Activated T-helper 17 cell treated with anti-CD3 and anti-CD28 coated beads, Interleukin-2, amount 50 U/mL, for 72 hours (primary cell): ENCODE data around the gene CHML. TPM values are rescaled to one million over a fixed set of nuclear protein-coding genes. Genes with fewer than 3 reads are reported as not detected.
"Not testable (repeated sequence)": the region's sequence is repeated elsewhere in the genome, so short reads cannot be mapped to it uniquely, and the experiment has no call there.

Source experiments
- ATAC-seq: fragments of 150-1000 bp; cut with Tn5 transposase; replicated peaks from 2 replicates; pipeline ENCODE4 v1.10.0; 2021; ENCODE audit warnings: mild to moderate bottlenecking, moderate library complexity
- H3K27ac Mint-ChIP-seq: one replicate; pipeline ENCODE4 v1.8.0; 2022; ENCODE audit warnings: mixed read lengths
- H3K27me3 Mint-ChIP-seq: one replicate; pipeline ENCODE4 v1.8.0; 2022; ENCODE audit warnings: mixed read lengths
- H3K36me3 Mint-ChIP-seq: one replicate; pipeline ENCODE4 v1.8.0; 2022; ENCODE audit warnings: low read depth, mild to moderate bottlenecking, mixed read lengths
- H3K4me1 Mint-ChIP-seq: one replicate; pipeline ENCODE4 v1.8.0; 2022; ENCODE audit warnings: mixed read lengths
- H3K4me3 Mint-ChIP-seq: one replicate; pipeline ENCODE4 v1.8.0; 2022; ENCODE audit warnings: mild to moderate bottlenecking, mixed read lengths
- H3K9me3 Mint-ChIP-seq: one replicate; pipeline ENCODE4 v1.8.0; 2022; ENCODE audit warnings: mixed read lengths
- total RNA-seq, 2 donors: library from RNA; stranded (reverse); gene quantifications; one replicate each; pipeline ENCODE4 v1.2.3, GENCODE V29; 2022

Gene CHML
- 10 to 100 TPM in 1 of 2 donors, 1 to 10 TPM in 1; 8.9 to 13.4 TPM for total RNA-seq

GRCh38 chr1:241640149-241640866 is at the start of gene CHML, which contains the start of gene OPN3:
TSS of gene CHML (minus strand) at chr1:241640369. CDS start at chr1:241635766, 4,603 bp downstream.
TSS of gene OPN3 (minus strand) at chr1:241640369. CDS start at chr1:241640254, 115 bp downstream.
- Mint-ChIP-seq H3K36me3 (peaks cover 27% of the 10 kb centered on the region), H3K27me3 (no peaks in the 10 kb centered on the region), H3K4me3 (peak within 1 kb of the TSS; percentile 83), H3K9me3 (peaks cover 4% of the 10 kb centered on the region), H3K27ac (peak within 1 kb of the TSS; percentile 60), H3K4me1 (peaks cover 25% of the 10 kb centered on the region)
- peak; percentile 97 for ATAC-seq

- Mint-ChIP-seq H3K9me3 (no peaks in the 10 kb centered on the region), H3K36me3 (no peaks in the 10 kb centered on the region), H3K27me3 (no peaks in the 10 kb centered on the region), H3K4me3 (no peak overlapping the region), H3K27ac (no peak overlapping the region), H3K4me1 (no peaks in the 10 kb centered on the region)
- ATAC-seq: no peak
These were observed 48.8 kb upstream of the CHML start for GRCh38 chr1:241688940-241689368.

- no peaks in the 10 kb centered on the region for H3K4me1 Mint-ChIP-seq
- no peak overlapping the region for H3K27ac Mint-ChIP-seq
- no peak overlapping the region for H3K4me3 Mint-ChIP-seq
- H3K36me3 Mint-ChIP-seq: no peaks in the 10 kb centered on the region
- H3K27me3 Mint-ChIP-seq: peaks cover 4% of the 10 kb centered on the region
- no peaks in the 10 kb centered on the region for H3K9me3 Mint-ChIP-seq
- no peak for ATAC-seq
These were observed 43.9 kb upstream of the CHML start for GRCh38 chr1:241684108-241684507.

DNA sequence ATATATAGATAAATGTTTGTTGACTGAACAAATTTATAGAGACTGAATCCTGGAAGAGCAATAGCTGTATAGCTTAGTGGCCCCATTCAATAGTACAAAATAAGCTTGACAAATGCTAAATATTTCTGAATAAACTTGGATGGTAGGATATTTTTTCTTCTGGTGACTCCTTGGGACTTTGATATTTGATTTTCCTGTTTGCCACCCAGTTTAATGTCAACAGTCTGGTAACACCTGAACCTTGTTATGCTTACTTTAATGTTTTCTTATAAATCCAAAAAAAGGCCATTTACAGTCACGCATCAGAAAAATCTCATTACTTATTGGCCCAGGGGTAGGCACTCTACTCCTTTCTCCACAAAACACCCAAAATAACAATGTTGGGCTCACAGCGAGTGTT is 42.8 kb upstream of the CHML start:
- H3K4me1 Mint-ChIP-seq: peaks cover under 1% of the 10 kb centered on the region

GRCh38 chr1:241681861-241682448 is 41.8 kb upstream of the CHML start:
- H3K4me3 Mint-ChIP-seq, H3K27ac Mint-ChIP-seq, H3K27me3 Mint-ChIP-seq, ATAC-seq, H3K36me3 Mint-ChIP-seq, H3K9me3 Mint-ChIP-seq, H3K4me1 Mint-ChIP-seq: not testable (repeated sequence)

More for the DNA sequence above, 42.8 kb upstream of the CHML start:
- H3K9me3 Mint-ChIP-seq: no peaks in the 10 kb centered on the region
- no peak overlapping the region for H3K27ac Mint-ChIP-seq
- no peak overlapping the region for H3K4me3 Mint-ChIP-seq
- ATAC-seq: no peak
- peaks cover 4% of the 10 kb centered on the region for H3K27me3 Mint-ChIP-seq
- H3K36me3 Mint-ChIP-seq: no peaks in the 10 kb centered on the region

DNA sequence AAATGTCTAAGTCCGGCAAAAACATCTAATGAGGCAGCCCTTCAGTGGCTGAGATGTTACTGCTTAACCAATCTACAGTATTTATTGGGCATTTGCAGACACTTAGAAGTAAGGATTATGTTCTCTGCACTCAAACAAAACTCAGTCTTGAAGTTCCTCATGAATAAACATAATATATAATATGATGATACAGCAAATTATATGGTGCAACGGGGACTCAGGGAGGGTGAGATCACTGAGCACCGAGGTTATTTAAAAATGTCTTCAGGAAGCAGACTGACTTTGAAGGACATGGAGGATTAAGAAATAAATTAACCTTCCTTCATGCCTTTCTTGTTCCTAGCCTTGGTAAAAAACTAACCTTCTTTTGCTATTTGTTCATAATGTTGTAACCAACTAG is 39.8 kb upstream of the CHML start:
- peaks cover 4% of the 10 kb centered on the region for H3K27me3 Mint-ChIP-seq
- H3K36me3 Mint-ChIP-seq: no peaks in the 10 kb centered on the region
- H3K27ac Mint-ChIP-seq: no peak overlapping the region
- ATAC-seq: no peak
- no peak overlapping the region for H3K4me3 Mint-ChIP-seq
- H3K9me3 Mint-ChIP-seq: no peaks in the 10 kb centered on the region
- peaks cover 8% of the 10 kb centered on the region for H3K4me1 Mint-ChIP-seq

DNA sequence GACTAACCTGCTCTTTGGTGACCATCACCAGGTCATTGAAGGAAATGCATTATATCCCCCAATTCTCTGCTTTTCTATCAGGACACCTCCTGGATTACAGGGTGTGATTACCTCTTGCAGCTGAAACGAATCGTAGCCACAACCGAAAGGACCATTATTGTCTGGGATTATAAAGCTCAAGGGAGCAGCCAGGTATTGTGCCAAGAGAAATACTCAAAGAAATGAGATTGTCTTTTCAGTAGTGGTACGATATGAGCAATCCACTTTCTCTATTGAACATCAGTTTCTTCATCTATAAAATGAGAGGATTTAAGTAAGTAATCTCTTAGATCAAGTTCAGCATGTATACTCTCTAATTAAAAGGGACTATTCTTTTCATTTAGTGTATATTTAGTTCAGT is 39.2 kb upstream of the CHML start:
- Mint-ChIP-seq H3K4me1 (peaks cover 8% of the 10 kb centered on the region), H3K4me3 (no peak overlapping the region), H3K27ac (no peak overlapping the region), H3K27me3 (peaks cover 4% of the 10 kb centered on the region), H3K9me3 (no peaks in the 10 kb centered on the region), H3K36me3 (no peaks in the 10 kb centered on the region)
- no peak for ATAC-seq

DNA sequence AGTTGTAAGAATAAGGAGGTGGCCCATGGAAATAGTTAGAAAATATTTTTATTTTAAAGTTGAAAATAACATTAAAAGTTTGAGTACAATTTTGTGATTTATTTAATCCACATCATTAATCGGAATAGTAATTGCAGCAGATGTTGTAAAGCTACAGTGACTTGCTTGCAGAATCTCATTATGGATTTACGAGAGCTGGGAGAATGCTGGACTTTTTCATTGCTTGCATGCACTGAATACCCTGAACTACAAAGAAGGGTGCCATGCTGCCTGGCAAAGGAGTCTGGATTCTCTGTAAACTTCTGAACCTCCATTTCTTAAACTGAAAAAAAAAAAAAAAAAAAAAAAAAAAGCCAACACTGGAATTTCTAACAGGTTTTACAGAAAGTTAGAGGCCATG is 38.4 kb upstream of the CHML start:
- Mint-ChIP-seq H3K4me1 (peaks cover 8% of the 10 kb centered on the region), H3K36me3 (no peaks in the 10 kb centered on the region), H3K4me3 (no peak overlapping the region), H3K27me3 (peaks cover 4% of the 10 kb centered on the region), H3K27ac (no peak overlapping the region), H3K9me3 (no peaks in the 10 kb centered on the region)
- no peak for ATAC-seq

DNA sequence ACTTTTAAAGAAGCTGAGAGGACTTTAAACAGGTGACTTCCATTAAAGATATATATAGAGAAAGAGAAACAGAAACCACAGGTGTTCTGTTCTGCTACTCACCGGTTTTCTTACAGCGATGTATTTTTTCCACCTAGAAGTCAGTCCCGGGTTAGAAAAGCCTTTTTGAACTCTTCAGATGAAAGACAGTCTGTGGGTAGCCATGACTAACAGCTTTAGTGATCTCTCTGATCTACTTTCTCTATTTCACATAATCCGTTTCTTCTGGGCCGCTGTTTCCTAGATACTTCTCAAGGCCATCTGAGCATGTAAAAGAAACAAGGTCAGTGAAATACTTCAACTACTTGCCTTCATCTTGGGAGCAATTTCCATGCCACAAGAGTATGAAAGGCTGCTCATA is 37.0 kb upstream of the CHML start:
- Mint-ChIP-seq H3K4me1 (peaks cover 8% of the 10 kb centered on the region), H3K27ac (peak overlapping the region; percentile 60), H3K4me3 (peak overlapping the region; percentile 70), H3K36me3 (no peaks in the 10 kb centered on the region), H3K9me3 (no peaks in the 10 kb centered on the region), H3K27me3 (peaks cover 9% of the 10 kb centered on the region)
- ATAC-seq: peak; percentile 98

DNA sequence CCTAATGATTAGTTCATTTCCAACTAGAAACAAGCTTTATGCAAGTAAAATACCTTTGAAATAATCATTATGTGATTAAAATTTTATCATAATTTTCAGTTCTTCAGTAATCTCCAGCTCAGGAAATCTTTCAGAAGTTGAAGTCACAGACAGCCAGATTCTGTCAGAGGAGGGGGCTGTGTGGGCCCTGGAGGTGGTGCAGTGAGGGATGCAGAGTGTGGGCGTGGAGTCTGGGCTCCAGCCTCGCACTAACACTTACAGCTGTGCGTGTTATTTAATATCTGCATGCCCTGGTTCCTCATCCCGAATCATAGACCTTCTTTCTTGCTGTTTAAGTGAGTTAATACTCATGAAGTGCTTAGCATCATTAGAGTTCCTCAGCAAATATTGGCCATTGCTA is 35.8 kb upstream of the CHML start:
- no peak for ATAC-seq
- no peak overlapping the region for H3K27ac Mint-ChIP-seq
- H3K4me3 Mint-ChIP-seq: no peak overlapping the region
- no peaks in the 10 kb centered on the region for H3K36me3 Mint-ChIP-seq
- H3K4me1 Mint-ChIP-seq: peaks cover 8% of the 10 kb centered on the region
- no peaks in the 10 kb centered on the region for H3K9me3 Mint-ChIP-seq
- H3K27me3 Mint-ChIP-seq: peaks cover 9% of the 10 kb centered on the region

DNA sequence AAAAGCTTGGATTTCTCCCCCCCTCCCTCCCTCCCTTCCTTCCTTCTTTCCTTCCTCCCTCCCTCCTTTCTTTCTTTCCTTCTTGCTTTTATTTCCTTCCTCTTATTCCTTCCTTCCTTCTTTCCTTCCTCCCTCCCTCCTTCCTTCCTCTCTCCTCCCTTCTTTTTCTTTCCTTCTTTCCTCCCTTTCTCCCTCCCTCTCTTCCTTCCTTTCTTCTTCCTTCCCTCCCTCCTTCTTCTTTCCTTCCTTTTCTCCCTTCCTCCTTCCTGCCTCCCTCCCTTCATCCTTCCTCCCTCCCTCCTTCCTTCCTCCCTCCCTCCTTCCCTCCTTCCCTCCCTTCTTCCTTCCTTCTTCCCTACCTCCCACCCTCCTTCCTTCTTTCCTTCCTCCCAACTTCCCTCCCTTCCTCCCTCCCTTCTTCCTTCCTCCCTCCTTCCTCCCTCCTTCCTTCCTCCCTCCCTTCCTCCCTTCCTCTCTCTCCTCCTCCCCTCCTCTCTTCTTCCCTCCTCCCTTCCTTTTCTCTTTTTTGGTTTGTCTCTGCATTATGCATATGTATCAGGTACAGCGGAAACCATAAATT is 34.7 kb upstream of the CHML start:
- no peak overlapping the region for H3K27ac Mint-ChIP-seq
- peaks cover 5% of the 10 kb centered on the region for H3K27me3 Mint-ChIP-seq
- no peak overlapping the region for H3K4me3 Mint-ChIP-seq
- no peaks in the 10 kb centered on the region for H3K36me3 Mint-ChIP-seq
- H3K9me3 Mint-ChIP-seq: no peaks in the 10 kb centered on the region
- ATAC-seq: no peak
- H3K4me1 Mint-ChIP-seq: peaks cover 8% of the 10 kb centered on the region

- H3K4me1 Mint-ChIP-seq: peaks cover under 1% of the 10 kb centered on the region
- no peak overlapping the region for H3K27ac Mint-ChIP-seq
- H3K36me3 Mint-ChIP-seq: no peaks in the 10 kb centered on the region
- H3K9me3 Mint-ChIP-seq: no peaks in the 10 kb centered on the region
- no peak for ATAC-seq
- no peak overlapping the region for H3K4me3 Mint-ChIP-seq
- peaks cover 9% of the 10 kb centered on the region for H3K27me3 Mint-ChIP-seq
These were observed 32.1 kb upstream of the CHML start for GRCh38 chr1:241672301-241672700.

DNA sequence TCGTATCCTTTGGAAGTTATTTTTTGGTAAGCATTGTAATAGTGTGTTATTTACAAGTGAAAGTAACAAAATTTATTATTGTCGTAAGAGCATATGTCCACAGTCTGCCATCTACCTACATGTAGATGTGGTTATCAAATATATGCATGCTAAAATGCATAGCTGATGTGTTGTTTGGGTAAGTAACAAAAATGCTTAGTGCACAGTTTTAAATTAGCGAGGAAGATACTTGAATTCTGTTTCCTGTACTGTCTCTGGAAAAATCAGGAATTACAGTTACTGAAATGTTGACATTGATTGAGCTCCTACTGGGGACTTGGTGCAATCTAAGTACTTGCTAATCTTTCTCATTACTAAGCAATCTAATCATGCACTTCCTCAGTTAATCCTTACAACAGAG is 26.2 kb upstream of the CHML start:
- H3K4me1 Mint-ChIP-seq: no peaks in the 10 kb centered on the region
- no peak for ATAC-seq
- no peaks in the 10 kb centered on the region for H3K9me3 Mint-ChIP-seq
- no peaks in the 10 kb centered on the region for H3K36me3 Mint-ChIP-seq
- H3K4me3 Mint-ChIP-seq: no peak overlapping the region
- H3K27me3 Mint-ChIP-seq: peaks cover 4% of the 10 kb centered on the region
- H3K27ac Mint-ChIP-seq: no peak overlapping the region

DNA sequence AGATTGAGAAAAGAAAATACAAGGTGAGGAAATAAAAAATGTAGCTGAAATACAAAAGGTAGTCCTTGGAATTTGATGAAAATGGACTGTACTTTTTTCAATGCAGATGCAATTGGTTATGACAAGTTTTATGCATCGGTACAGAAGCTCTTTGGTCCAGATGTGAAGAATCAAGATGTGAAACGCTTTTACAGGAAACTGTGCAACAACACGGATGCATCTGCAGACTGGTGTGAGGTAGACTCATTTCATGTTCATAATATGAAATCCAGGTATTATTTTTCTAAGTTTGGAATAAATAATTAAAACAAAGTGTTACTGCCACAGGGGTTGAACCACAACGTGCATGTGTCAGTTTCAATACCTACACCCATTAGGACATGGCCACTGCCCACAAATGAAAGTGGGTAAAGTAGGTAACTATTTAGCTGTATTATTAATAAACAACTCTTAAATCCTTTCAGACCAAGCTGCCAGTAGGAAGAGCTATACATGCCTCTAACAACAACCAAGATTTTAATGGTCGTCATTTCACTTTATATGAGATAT is 20.3 kb upstream of the CHML start:
- H3K27ac Mint-ChIP-seq: no peak overlapping the region
- ATAC-seq: no peak
- no peaks in the 10 kb centered on the region for H3K9me3 Mint-ChIP-seq
- H3K27me3 Mint-ChIP-seq: peaks cover 3% of the 10 kb centered on the region
- H3K36me3 Mint-ChIP-seq: no peaks in the 10 kb centered on the region
- no peak overlapping the region for H3K4me3 Mint-ChIP-seq
- H3K4me1 Mint-ChIP-seq: no peaks in the 10 kb centered on the region

DNA sequence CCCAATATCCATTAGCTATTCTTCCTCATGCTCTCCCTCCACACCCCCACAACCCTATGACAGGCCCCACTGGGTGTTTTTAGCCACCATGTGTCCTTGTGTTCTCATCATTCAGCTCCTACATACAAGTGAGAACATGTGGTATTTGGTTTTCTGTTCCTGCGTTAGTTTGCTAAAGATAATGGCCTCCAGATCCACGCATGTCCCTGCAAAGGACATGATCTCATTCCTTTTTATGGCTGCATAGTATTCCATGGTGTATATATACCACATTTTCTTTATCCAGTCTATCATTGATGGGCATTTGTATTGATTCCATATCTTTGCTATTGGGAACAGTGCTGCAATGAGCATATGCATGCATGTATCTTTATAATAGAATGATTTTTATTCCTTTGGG is 18.8 kb upstream of the CHML start:
- H3K9me3 Mint-ChIP-seq, ATAC-seq, H3K36me3 Mint-ChIP-seq, H3K4me1 Mint-ChIP-seq, H3K4me3 Mint-ChIP-seq, H3K27me3 Mint-ChIP-seq, H3K27ac Mint-ChIP-seq: not testable (repeated sequence)
